Activated effector memory CD4-positive, alpha-beta T cell treated with anti-CD3 and anti-CD28 coated beads, Interleukin-2, amount 50 U/mL, for 16 hours (primary cell): Measurements from ENCODE around the gene KNOP1.

Experiments used
- DNase-seq: peaks from one replicate; pipeline ENCODE4 v3.0.0-alpha.2; 2020

KNOP1 gene

DNA sequence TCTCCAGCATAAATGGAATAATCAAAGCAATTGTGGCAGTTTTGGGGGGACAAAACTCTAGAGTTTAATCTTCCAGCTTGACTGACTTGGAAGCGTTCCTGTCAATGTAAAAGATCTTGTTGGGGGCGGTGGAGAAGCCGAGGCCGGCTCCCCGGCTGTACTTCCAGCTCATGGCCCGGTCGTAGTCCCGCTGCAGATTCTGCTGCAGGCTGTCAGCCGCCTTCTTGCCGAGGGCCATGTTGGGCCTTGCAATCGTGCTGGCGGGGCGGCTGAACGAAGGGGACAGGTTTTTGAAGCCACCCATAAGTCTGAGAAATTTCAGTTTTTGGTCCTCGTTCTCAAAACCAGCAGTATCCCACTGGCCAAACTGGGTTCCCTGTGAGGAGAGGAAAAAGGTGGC lies 11.2 kb downstream of the KNOP1 start:
- DNase-seq, result no peak

GRCh38 chr16:19705843-19706242 lies 12.2 kb downstream of the KNOP1 start:
- no peak for DNase-seq

- DNase-seq, result no peak
Measured at GRCh38 chr16:19705146-19705501, 12.9 kb downstream of the KNOP1 start.

DNA sequence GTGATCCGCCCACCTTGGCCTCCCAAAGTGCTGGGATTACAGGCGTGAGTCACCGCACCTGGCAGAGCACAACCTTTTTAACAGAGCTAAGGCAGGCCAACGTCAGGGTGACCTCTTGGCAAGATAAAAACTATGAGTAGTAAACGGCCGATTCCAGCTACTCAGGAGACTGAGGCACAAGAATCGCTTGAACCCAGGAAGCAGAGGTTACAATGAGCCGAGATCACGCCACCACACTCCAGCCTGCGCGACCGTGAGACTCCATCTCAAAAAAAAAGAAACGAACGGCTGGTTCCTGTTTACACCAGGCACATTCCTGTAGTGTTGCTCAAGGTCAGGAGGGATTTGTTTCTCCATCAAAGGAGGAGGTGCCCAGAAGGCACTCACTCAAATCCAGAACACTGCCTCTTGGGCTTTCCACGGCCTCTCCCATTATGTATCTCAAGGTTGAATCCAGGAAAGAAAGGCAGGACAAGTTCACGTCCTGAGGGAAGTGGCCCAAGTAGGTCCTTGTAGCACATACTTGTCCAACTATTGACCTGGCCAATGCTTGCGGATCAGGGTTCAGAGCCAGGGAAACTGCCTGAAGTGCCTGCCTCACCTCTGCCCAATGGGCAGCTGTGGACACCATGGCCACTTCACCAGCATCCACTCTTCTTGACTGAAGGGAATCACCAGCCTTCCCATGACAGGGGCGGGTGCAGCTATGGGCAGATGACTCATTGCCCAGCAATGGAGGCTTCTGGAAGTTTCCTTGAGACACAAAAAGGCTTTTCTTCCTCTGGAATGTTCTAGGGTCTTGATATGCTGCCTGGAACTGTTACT lies 13.5 kb downstream of the KNOP1 start:
- DNase-seq, result no peak

GRCh38 chr16:19703172-19703889 lies 14.7 kb downstream of the KNOP1 start:
- DNase-seq, result no peak

DNA sequence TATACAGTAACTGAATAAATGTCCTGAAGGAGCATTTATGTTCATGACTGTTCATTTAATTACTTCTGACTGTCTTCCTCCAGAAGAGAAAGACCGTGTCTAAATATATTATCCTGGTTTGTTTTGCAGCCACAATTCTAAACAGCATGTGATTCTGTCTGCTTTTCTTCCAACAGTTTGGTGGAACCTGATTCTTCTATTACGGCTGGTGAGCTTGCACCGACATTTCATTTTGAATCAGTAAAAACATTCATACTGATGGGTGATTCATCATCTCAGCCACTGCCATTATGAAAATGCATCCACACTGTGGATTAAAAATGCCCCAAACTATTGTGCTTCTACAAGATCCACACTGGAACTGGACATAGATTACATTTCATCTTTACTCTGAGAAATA lies 16.9 kb downstream of the KNOP1 start:
- no peak for DNase-seq

GRCh38 chr16:19700319-19700781 lies 17.7 kb downstream of the KNOP1 start:
- no peak for DNase-seq

DNA sequence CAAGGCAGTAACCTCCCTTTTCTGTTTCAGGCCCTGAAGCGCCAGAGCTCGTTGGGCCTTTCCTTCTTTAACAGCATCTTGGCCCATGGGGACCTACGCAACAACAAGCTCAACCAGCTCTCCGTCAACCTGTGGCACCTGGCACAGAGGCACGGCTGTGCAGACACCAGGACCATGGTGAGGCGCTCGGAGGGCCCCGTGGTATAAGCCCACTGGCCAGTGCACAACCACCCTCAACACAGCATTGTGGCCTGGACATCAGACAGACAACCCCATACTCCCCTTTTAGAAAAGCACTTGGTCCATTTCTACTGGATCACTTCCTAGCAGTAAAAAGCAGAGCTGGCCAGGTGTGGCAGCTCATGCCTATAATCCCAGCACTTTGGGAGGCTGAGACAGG lies 18.6 kb downstream of the KNOP1 start:
- DNase-seq, result no peak

DNA sequence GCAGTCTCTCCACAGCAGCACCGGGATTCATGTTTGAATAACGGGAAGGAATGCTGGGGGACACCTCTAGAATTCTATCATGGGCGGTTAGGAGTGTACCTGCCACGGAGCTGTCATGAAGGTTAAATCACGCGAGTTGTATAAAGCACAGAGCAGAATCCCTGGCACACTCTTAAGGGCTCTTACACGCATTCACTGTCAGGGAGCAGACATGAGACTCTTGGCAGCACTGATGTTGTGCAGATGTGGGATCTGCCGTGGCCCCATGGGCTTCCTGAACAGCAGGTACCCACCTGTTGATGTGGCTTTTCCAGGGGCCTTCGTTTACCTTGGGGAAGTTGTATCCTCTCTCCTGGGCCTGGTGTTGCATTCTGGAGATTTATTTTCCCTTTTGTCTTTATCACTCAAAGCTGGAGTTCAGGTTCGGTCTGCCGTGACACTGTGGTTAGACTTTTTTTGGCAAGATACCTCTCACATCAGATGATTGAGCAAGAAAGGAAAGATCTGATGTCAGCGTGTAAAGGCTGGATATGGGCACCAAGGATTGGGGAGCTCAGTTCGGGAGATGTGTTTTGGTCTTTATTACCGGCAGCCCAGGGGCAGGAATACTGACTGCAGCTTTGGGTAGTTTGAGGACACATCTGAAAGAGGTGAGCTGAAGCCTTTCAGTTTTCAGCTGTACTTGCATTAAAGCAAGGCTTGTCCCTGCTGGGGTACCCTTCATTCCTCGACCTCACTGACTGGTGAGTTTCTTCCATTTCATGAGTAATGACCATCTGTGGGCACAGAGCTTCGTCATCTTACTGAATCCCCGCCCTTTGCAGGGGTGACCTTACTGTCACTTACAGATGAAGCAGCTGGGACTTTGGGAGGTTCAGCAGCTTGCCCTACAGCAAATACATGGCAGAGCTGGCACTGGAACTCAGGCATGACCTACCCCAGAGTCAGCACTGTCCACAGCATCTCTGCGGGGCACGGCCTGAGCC lies 19.3 kb downstream of the KNOP1 start:
- DNase-seq, result no peak

DNA sequence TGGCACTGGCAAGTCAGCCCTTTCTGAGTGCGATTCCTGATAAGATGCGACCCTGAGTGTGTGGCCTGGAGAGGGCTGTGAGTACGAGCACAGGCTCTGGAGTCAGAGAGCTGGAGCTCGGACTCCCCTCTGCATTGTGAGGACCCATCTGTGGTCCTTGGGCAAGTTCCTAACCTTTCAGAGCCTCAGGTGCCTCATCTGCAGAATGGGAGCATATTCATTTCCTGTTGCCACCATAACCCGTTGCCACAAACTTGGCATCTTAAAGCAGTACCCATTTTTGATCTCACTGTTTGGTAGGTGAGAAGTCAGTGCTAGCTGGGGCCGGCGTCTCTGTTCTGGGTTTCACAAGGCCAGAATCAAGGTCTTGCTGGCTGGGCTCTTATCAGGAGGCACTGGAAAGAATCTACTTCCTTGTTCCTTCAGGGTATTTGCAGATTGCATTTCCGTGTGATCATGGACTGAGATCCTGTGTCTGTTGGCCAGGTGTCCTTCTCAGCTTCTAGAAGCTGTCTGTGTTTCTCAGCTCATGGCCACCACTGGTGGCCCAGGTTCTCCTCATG lies 20.2 kb downstream of the KNOP1 start:
- DNase-seq, result no peak

DNA sequence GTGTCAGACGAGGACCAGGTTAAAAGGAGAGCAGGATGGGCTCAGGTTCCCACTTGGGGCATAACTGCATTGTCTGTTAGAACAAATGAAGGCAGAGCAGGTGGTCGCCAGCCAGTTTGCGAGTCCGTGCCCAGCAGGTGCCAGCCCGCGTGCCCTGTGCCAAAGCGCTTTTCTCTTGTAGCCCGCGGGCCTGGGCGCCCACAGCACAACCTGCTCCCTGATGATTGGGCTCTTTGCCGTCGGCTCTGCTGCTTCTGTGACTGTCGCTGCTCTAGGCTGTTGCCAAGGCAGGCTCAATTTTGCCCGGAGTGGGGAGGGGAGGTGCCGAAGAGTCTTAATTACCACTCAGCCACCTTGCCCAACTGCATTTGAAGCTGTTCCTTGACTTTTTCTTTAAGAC lies 21.1 kb downstream of the KNOP1 start:
- no peak for DNase-seq

DNA sequence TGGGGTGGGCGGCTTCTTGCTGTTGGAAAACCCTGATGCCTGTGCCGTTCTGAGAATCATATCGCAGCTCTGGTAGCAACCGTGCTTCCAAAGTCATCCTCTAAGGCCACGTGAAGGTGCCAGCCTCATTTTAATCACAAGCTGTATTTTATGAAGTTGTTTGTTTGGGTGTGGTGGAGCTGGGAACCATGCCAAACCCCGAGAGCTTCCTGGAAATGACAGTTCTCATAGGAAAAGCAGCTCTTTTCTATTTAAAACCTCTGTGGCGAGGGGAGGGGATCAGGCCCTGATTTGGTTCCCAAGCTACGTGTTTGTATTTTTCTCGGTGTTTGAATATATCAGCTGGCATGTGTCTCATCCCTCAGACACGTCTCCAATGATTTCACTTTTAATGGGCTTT lies 21.7 kb downstream of the KNOP1 start:
- peak; percentile 79 for DNase-seq

DNA sequence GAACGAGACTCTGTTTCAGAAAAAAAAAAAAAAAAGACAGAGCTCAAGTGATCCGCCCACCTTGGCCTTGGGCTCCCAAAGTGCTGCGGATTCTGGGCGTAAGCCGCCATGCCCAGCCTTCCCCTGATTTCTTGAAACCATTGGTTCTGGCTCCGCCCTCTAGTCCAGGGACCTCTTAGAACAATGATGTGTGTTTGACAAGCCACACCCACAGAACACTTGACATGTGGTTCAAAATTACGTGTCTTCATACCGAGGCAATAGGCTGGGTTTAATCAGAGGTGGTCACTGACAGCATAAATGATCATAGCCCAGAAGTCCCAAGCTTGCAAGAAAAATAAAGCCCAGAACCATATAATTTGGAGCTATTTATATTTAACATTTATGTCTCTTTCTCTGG lies 23.0 kb downstream of the KNOP1 start:
- DNase-seq, result no peak

- DNase-seq, result no peak
Measured at GRCh38 chr16:19691161-19691711, 26.8 kb downstream of the KNOP1 start.

DNA sequence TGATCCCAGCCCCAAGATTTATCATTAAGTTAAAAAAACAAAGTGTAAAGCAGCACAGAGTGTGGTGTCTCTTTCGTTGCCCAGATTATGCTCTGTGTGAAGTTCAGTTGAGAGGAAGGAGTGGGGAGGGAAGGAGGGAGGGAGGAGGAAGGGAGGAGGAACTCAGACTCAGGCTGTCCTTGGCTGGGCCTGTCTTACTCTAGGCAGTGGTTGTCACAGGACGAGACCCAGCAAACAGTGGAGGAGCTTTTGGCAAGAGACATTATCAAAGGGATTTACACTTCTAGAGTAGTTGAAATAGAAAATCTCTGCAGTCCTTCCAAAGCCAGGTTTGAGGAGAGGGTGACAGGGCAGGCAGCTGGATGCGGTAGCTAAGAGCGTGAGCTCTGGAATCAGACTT lies 27.8 kb downstream of the KNOP1 start:
- no peak for DNase-seq

- DNase-seq, result no peak
Measured at GRCh38 chr16:19689342-19689741, 28.7 kb downstream of the KNOP1 start.

- no peak for DNase-seq
Measured at GRCh38 chr16:19688396-19689024, 29.5 kb downstream of the KNOP1 start.

- no peak for DNase-seq
Measured at GRCh38 chr16:19687279-19687678, 30.7 kb downstream of the KNOP1 start.

GRCh38 chr16:19685176-19685575 lies 32.9 kb downstream of the KNOP1 start:
- no peak for DNase-seq

- no peak for DNase-seq
Measured at GRCh38 chr16:19683453-19684236, 34.4 kb downstream of the KNOP1 start.

GRCh38 chr16:19681637-19682036 lies 36.4 kb downstream of the KNOP1 start:
- no peak for DNase-seq
